ENCODE measurements around the gene SPRR2B.
"Not testable (repeated sequence)": the region's sequence is repeated elsewhere in the genome, so short reads cannot be mapped to it uniquely, and the experiment has no call there.

The SPRR2B gene

DNA sequence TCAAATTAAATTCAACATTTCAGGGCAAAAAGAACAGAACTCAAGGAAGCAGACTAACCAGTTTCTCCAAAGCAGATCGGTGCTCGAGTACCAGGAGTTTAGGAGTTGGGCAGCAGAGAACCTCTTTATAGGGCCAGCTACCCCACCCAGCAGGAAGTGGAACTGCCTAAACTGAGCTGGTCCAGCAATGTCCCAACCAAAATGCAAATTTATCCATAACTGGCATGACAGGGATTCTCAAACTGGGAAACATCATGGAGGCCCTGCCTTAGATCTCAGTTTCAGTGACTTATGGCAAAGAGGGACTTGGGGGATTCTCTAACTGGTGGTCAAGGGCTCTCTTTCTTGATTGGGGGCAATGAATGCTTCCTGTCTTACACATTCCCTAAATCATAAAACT, at the start of gene SPRR2B:
Gene SPRR2B, minus strand, starts transcription at position 101 of the 400 bp plus-strand sequence. CDS start 772 bp downstream, outside the sequence.
- H3K36me3 ChIP-seq (ENCODE audit: insufficient read depth, low read length), result no peaks in the 10 kb centered on the region
- no peak within 1 kb of the TSS for H2AFZ ChIP-seq (ENCODE audit: low read depth, low read length)
- H3K27me3 ChIP-seq (ENCODE audit: insufficient read depth, low read length), result no peaks in the 10 kb centered on the region
- H3K4me3 ChIP-seq (ENCODE audit: low read length), result no peak within 1 kb of the TSS
- H3K4me1 ChIP-seq (ENCODE audit: insufficient read depth, low read length), result no peaks in the 10 kb centered on the region
- no peaks in the 10 kb centered on the region for H3K9me3 ChIP-seq (ENCODE audit: low read length)

DNA sequence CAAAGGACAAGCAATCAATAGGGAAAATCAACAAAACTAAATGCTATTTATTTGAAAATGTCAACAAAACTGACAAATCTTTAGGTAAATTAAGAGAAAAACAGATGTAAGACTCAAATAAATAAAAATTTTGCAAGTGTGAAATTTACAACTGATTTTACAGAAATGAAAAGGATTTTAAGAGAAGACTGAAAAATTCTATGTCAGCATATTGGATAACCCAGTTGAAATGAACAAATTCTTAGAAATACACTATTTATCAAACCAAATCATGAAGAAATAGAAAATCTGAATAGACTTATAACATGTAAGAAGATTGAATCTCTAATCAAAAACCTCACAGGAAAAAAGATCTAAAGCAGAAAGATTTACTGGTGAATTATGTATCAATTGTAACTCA, 49.5 kb upstream of the SPRR2B start:
- Histone ChIP-seq H2AFZ (ENCODE audit: low read depth, low read length) (no peak overlapping the region), H3K27me3 (ENCODE audit: insufficient read depth, low read length) (no peaks in the 10 kb centered on the region), H3K4me1 (ENCODE audit: insufficient read depth, low read length) (no peaks in the 10 kb centered on the region), H3K4me3 (ENCODE audit: low read length) (no peak overlapping the region), H3K36me3 (ENCODE audit: insufficient read depth, low read length) (no peaks in the 10 kb centered on the region), H3K9me3 (ENCODE audit: low read length) (no peaks in the 10 kb centered on the region)

GRCh38 chr1:153119491-153119971, 48.1 kb upstream of the SPRR2B start:
- Histone ChIP-seq H3K36me3 (ENCODE audit: insufficient read depth, low read length) (no peaks in the 10 kb centered on the region), H2AFZ (ENCODE audit: low read depth, low read length) (no peak overlapping the region), H3K4me3 (ENCODE audit: low read length) (no peak overlapping the region), H3K4me1 (ENCODE audit: insufficient read depth, low read length) (no peaks in the 10 kb centered on the region), H3K9me3 (ENCODE audit: low read length) (no peaks in the 10 kb centered on the region), H3K27me3 (ENCODE audit: insufficient read depth, low read length) (no peaks in the 10 kb centered on the region)

GRCh38 chr1:153115264-153115663, 43.9 kb upstream of the SPRR2B start:
- not testable (repeated sequence) for H3K4me3 ChIP-seq (ENCODE audit: low read length); H3K9me3 ChIP-seq (ENCODE audit: low read length); H3K36me3 ChIP-seq (ENCODE audit: insufficient read depth, low read length); H3K4me1 ChIP-seq (ENCODE audit: insufficient read depth, low read length); H3K27me3 ChIP-seq (ENCODE audit: insufficient read depth, low read length); H2AFZ ChIP-seq (ENCODE audit: low read depth, low read length)

- Histone ChIP-seq H3K4me3 (ENCODE audit: low read length) (no peak within 1 kb of the TSS), H3K36me3 (ENCODE audit: insufficient read depth, low read length) (no peaks in the 10 kb centered on the region), H3K9me3 (ENCODE audit: low read length) (no peaks in the 10 kb centered on the region), H2AFZ (ENCODE audit: low read depth, low read length) (no peak within 1 kb of the TSS), H3K4me1 (ENCODE audit: insufficient read depth, low read length) (no peaks in the 10 kb centered on the region), H3K27me3 (ENCODE audit: insufficient read depth, low read length) (no peaks in the 10 kb centered on the region)
These were observed 42.0 kb upstream of the SPRR2B start, which contains the start of gene SPRR2F for GRCh38 chr1:153113416-153113815. Gene SPRR2F (minus strand): TSS chr1:153113516. CDS start chr1:153112733, 783 bp downstream.

- H3K4me1 ChIP-seq (ENCODE audit: insufficient read depth, low read length); H3K27me3 ChIP-seq (ENCODE audit: insufficient read depth, low read length); H3K9me3 ChIP-seq (ENCODE audit: low read length); H3K36me3 ChIP-seq (ENCODE audit: insufficient read depth, low read length); H2AFZ ChIP-seq (ENCODE audit: low read depth, low read length); H3K4me3 ChIP-seq (ENCODE audit: low read length): not testable (repeated sequence)
These were observed 41.0 kb upstream of the SPRR2B start for GRCh38 chr1:153112454-153112853.

DNA sequence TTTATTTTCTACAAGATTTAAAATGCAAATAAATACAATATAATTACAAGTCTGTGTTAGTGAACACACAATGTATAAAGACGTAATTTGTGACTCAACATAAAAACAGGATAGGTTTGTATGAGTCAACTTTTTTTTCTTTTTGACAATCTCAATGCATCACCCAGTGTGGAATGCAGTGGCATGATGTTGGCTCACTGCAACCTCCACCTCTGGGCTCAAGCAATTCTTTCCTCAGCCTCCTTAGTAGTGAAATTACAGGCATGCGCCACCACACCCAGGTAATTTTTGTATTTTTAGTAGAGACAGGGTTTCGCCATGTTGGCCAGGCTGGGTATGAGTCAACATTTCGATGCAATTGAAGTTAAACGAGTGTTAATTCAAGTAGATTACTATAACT, 28.8 kb upstream of the SPRR2B start:
- H3K9me3 ChIP-seq (ENCODE audit: low read length), result no peaks in the 10 kb centered on the region
- no peak overlapping the region for H3K4me3 ChIP-seq (ENCODE audit: low read length)
- H2AFZ ChIP-seq (ENCODE audit: low read depth, low read length), result no peak overlapping the region
- H3K36me3 ChIP-seq (ENCODE audit: insufficient read depth, low read length), result no peaks in the 10 kb centered on the region
- H3K27me3 ChIP-seq (ENCODE audit: insufficient read depth, low read length), result no peaks in the 10 kb centered on the region
- H3K4me1 ChIP-seq (ENCODE audit: insufficient read depth, low read length), result no peaks in the 10 kb centered on the region

- H3K4me3 ChIP-seq (ENCODE audit: low read length), result no peak overlapping the region
- no peaks in the 10 kb centered on the region for H3K27me3 ChIP-seq (ENCODE audit: insufficient read depth, low read length)
- no peak overlapping the region for H2AFZ ChIP-seq (ENCODE audit: low read depth, low read length)
- no peaks in the 10 kb centered on the region for H3K4me1 ChIP-seq (ENCODE audit: insufficient read depth, low read length)
- H3K9me3 ChIP-seq (ENCODE audit: low read length), result no peaks in the 10 kb centered on the region
- H3K36me3 ChIP-seq (ENCODE audit: insufficient read depth, low read length), result no peaks in the 10 kb centered on the region
These were observed 28.1 kb upstream of the SPRR2B start for GRCh38 chr1:153099461-153100045.

DNA sequence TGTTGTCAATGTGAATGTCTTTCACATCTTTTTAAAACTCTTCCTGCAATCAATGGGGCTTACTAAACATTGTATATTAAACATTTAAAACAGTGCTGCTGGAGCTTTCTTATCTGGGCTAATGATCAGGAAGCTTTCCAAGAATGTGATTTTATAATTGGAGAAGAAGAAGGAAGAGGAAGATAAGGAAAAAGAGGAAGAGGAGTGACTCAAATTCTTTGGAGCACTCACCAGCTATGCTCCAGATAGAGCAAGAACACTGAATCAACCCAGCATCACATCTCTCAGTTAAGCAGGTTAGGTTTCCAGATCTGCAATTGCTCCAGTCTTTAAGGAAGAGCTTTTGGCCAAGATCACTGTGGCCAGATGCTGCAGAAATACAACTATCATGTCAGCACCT, 24.4 kb upstream of the SPRR2B start:
- no peaks in the 10 kb centered on the region for H3K4me1 ChIP-seq (ENCODE audit: insufficient read depth, low read length)
- H3K9me3 ChIP-seq (ENCODE audit: low read length), result no peaks in the 10 kb centered on the region
- no peak overlapping the region for H2AFZ ChIP-seq (ENCODE audit: low read depth, low read length)
- H3K36me3 ChIP-seq (ENCODE audit: insufficient read depth, low read length), result no peaks in the 10 kb centered on the region
- no peaks in the 10 kb centered on the region for H3K27me3 ChIP-seq (ENCODE audit: insufficient read depth, low read length)
- H3K4me3 ChIP-seq (ENCODE audit: low read length), result no peak overlapping the region

DNA sequence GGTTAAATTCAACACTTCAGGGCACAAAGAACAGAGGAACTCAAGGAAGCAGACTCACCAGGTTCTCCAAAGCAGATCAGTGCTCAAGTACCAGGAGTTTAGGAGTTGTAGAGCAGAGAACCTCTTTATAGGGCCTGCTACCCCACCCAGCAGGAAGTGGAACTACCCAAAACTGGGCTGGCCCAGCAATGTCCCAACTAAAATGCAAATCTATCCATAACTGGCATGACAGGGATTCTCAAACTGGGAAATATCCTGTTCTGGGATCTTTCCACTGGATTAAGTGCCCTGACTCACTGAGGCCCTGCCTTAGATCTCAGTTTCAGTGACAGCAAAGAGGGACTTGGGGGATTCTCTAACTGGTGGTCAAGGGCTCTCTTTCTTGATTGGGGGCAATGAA, 23.0 kb upstream of the SPRR2B start, which contains the start of gene SPRR2E:
Gene SPRR2E, minus strand, starts transcription at position 101 of the 400 bp plus-strand sequence. CDS start 775 bp downstream, outside the sequence.
- H3K4me3 ChIP-seq (ENCODE audit: low read length), result no peak within 1 kb of the TSS
- no peaks in the 10 kb centered on the region for H3K9me3 ChIP-seq (ENCODE audit: low read length)
- H2AFZ ChIP-seq (ENCODE audit: low read depth, low read length), result no peak within 1 kb of the TSS
- H3K4me1 ChIP-seq (ENCODE audit: insufficient read depth, low read length), result no peaks in the 10 kb centered on the region
- H3K27me3 ChIP-seq (ENCODE audit: insufficient read depth, low read length), result no peaks in the 10 kb centered on the region
- no peaks in the 10 kb centered on the region for H3K36me3 ChIP-seq (ENCODE audit: insufficient read depth, low read length)

DNA sequence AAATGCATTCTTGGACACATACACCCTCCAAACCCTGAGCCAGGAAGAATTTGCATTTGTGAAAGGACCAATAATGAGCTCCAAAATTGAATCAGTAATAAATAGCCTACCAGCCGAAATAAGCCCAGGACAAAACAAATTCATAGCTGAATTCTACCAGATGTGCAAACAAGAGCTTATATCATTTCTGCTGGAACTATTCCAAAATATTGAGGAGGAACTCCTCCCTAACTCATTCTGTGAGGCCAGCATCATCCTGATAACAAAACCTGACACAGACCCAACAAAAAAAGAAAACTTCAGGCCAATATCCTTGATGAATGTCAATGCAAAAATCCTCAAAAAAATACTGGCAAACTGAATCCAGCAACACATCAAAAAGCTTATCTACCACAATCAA, 16.2 kb upstream of the SPRR2B start:
- Histone ChIP-seq H3K4me1 (ENCODE audit: insufficient read depth, low read length) (no peaks in the 10 kb centered on the region), H2AFZ (ENCODE audit: low read depth, low read length) (no peak overlapping the region), H3K27me3 (ENCODE audit: insufficient read depth, low read length) (no peaks in the 10 kb centered on the region), H3K4me3 (ENCODE audit: low read length) (no peak overlapping the region), H3K36me3 (ENCODE audit: insufficient read depth, low read length) (no peaks in the 10 kb centered on the region), H3K9me3 (ENCODE audit: low read length) (no peaks in the 10 kb centered on the region)

DNA sequence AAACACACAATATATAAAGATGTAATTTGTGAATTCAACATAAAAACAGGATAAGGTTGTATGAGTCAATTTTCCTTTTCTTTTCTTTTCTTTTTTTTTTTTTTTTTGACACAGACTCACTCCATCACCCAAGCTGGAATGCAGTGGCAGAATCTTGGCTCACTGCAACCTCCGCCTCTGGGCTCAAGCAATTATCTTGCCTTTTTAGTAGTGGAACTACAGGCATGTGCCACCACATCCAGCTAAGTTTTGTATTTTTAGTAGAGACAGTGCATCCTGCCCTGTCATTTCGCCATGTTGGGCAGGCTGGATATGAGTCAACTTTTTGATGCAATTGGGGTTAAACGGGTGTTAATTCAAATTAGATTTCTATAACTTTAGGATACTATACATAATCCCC, 10.3 kb upstream of the SPRR2B start:
- no peaks in the 10 kb centered on the region for H3K9me3 ChIP-seq (ENCODE audit: low read length)
- H3K27me3 ChIP-seq (ENCODE audit: insufficient read depth, low read length), result no peaks in the 10 kb centered on the region

DNA sequence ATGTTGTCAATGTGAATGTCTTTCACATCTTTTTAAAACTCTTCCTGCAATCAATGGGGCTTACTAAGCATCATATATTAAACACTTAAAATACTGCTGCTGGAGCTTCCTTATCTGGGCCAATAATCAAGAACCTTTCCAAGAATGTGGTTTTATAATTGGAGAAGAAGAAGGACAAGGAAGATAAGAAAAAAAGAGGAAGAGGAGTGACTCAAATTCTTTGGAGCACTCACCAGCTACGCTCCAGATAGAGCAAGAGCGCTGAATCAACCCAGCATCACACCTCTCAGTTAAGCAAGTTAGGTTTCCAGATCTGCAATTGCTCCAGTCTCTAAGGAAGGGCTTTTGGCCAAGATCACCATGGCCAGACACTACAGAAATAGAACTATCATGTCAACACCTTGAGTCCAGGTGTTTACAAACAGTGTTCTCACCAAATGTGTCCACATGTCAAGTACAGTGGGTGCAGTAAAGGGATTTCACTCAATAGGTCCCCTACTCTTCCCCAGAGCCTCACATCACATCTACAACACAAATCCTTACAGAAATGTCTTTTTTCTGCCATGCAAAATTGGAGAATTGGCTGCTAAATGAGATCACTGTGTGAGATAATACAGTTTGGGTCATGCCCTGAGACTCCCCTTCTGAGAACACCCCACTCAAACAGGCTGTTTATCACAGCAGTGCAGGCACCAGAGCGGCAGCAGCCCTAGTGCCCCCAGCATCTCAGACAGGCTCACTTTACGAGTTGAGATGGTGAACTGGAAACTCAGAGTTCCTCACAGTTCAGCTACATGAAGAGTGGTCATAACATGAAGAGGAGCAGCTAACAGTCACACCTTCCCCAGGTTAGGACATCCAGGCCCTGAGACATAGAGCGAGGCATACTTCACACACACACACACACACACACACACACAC, 1.7 kb upstream of the SPRR2B start:
- Histone ChIP-seq H2AFZ (ENCODE audit: low read depth, low read length) (no peak overlapping the region), H3K27me3 (ENCODE audit: insufficient read depth, low read length) (no peaks in the 10 kb centered on the region), H3K4me1 (ENCODE audit: insufficient read depth, low read length) (no peaks in the 10 kb centered on the region), H3K36me3 (ENCODE audit: insufficient read depth, low read length) (no peaks in the 10 kb centered on the region), H3K4me3 (ENCODE audit: low read length) (no peak overlapping the region), H3K9me3 (ENCODE audit: low read length) (no peaks in the 10 kb centered on the region)

More for the DNA sequence above, 10.3 kb upstream of the SPRR2B start:
- H3K4me1 ChIP-seq (ENCODE audit: insufficient read depth, low read length), result no peaks in the 10 kb centered on the region
- H3K4me3 ChIP-seq (ENCODE audit: low read length), result no peak overlapping the region
- H2AFZ ChIP-seq (ENCODE audit: low read depth, low read length), result no peak overlapping the region
- H3K36me3 ChIP-seq (ENCODE audit: insufficient read depth, low read length), result no peaks in the 10 kb centered on the region

All from neuron (in vitro differentiated cells).